GM18519 (cell line): ENCODE measurements around the gene NUAK1.

Source experiments
- ATAC-seq: cut with Tn5 transposase; IDR thresholded peaks from one replicate; pipeline ENCODE4 v1.9.1; 2021; ENCODE audit warnings: mild to moderate bottlenecking, moderate library complexity; ENCODE audit not compliant: unreplicated experiment, low FRiP score

NUAK1 gene

DNA sequence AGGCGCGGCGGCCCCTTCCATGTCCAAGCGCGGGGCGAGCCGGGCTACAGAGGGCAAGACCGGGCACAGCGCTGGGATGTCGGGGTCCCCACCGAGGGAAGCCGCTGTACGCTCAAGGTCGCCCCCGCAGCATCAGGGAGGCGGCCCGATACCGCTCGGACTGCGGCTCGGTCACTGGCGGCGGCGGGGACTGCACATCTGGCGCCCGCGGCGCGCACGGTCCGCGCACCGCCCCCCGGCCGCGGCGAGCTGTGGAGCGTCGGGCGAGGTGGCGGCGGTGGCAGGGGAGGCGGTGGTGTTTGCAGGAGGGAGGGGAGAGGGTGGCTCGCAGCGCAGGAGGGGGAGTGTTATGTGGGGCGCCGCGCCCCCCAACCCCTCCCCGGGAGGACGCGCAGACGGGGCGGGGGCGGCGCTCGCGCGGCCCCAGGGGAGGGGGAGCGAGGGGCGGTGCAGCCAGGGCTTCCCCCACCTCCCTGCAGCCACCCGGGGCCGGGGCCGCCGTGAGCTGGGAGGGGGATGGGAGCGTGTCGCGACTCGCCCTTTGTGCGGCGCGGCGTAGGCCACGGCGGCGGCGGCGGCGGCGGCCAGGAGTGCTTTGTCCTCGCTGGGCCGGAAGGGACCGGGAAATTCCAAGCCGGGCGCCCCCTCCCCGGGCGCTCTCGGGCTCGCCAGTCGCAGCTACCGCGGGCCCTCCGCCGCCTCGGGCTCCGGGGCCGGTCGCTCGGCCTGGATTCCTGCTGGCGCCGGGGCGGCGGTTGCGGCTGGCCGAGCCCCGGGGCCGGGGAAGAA, at the start of gene NUAK1:
Gene NUAK1 (minus strand): TSS at position 322 of the 789 bp plus-strand sequence. CDS start 301 bp downstream, at position 21.
- ATAC-seq, result no peak

DNA sequence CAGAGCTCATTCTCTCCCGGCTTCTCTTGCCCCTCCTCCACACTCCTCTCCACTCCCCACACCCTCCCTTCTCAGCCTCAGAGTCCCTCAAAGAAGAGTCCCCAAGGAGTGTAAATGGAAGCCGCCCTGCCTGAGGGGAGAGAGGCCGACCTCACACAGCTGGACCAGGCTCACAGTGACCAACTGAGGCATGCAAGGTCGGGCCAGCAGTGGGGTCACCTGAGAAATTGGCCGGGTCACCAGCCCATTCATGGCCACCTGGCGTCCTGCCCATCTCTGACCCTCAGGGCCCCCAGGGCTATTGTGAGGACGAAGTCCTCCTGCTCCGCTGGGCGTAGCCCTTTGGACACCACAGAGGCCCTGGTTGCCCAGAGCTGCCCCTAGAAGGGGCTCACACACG, 49.5 kb upstream of the NUAK1 start:
- ATAC-seq, result no peak

DNA sequence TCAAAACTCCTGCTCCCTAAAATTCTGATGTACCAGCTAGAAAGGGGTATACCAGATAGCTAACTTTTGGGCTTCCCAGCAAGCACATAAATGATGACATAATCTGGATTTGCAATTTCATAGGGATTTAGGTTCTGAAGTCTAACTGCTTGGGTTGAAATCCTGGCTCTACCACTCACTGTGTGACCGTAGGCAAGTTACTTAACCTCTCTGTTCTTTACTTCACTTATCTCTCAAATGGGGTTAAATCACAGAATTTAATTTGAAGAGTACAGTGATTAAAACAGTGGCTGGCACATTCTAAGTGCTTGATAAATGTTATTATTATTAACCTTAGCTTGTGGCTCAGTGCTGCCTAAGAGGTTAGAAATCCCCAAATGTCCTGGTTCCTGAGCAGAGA, 49.1 kb upstream of the NUAK1 start:
- no peak for ATAC-seq

DNA sequence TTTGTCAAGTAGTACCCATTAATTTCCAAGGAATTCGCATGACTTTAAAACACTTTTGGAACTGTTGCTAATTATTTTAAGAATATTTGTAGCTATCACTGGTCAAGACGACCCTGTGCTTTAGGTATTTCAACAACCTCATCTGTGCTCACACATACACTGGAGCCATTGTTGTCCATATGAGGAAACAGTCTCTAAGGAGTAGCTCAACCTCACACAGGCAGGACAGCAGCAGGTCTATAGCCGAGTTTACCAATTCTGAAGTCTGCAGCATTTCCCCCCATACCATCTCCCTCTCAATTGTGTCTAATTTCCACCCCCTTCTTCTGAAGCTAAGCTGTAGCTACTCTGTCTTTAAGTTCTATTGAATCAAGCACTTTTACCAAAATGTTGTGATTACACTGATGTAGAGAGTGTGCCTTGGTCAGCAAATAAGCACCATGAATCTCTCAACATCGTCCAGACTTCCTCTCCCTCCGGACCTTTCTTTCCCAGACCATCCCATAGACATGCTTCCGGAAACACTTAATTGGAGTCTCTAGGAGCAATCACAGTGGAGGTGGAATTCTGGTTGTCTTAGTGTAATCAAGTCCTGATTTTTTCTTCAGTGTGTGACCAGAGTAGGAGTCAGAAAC, 48.5 kb upstream of the NUAK1 start:
- no peak for ATAC-seq

DNA sequence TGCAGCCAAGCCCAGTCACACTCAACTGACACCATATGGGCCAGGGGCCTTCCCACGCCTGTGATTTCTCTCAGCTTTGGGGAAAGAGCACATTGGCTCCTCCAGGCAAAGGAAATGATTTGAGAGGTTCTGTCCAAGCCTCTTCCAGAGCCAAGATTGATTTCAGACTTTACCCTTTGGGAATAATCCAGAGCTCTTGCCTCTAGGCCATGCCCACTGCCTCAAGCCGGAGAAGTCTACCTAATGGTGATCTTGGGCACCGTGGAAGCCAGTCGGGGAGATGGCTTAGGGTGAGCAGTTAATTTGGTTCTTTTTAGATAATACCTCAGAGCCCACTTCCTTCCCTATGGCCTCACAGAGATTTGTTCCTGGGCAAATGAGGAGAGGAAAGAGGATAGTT, 45.0 kb upstream of the NUAK1 start:
- no peak for ATAC-seq

- no peak for ATAC-seq
These were observed 42.8 kb upstream of the NUAK1 start for GRCh38 chr12:106181401-106182114.

- no peak for ATAC-seq
These were observed 40.3 kb upstream of the NUAK1 start for GRCh38 chr12:106179086-106179485.

DNA sequence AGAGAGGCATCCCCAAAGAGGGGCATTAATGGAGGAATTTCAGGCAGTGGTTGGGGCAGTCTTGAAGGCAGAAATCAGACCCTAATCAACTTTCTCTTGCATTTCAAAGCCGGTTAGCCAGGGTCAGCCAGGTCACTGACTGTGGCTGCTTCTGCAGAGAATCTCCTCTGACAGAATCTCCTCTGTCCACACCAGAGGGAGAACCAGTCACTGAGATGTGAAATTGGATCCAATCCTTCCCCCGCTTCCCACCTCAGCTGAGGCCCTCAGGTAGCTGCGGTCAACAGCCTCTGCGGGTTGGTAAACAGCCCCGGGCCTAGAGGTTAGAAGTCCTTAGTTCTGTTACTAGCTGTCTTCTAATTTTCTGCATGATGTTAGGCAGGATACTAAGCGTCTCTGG, 39.8 kb upstream of the NUAK1 start:
- no peak for ATAC-seq

GRCh38 chr12:106176560-106176959, 37.8 kb upstream of the NUAK1 start:
- ATAC-seq, result no peak

- no peak for ATAC-seq
These were observed 36.1 kb upstream of the NUAK1 start for GRCh38 chr12:106174876-106175275.

DNA sequence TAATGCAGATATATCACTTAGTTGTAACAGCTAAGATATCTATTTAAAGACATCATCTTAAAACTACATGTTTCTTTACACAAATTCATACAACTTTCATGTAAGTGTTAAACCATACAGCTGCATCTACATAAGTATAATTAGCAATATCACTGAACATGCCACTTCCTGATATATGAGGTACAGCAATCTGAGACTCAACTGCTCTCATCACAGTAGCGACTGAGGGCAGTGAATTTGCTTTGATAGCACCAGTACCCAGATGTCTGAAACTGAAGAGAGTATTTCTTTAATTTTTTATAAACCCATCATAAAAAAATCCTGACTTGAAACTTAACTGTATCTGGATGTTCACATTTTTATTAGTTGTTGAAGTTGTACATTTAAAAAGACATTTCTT, 34.7 kb upstream of the NUAK1 start:
- ATAC-seq, result no peak

DNA sequence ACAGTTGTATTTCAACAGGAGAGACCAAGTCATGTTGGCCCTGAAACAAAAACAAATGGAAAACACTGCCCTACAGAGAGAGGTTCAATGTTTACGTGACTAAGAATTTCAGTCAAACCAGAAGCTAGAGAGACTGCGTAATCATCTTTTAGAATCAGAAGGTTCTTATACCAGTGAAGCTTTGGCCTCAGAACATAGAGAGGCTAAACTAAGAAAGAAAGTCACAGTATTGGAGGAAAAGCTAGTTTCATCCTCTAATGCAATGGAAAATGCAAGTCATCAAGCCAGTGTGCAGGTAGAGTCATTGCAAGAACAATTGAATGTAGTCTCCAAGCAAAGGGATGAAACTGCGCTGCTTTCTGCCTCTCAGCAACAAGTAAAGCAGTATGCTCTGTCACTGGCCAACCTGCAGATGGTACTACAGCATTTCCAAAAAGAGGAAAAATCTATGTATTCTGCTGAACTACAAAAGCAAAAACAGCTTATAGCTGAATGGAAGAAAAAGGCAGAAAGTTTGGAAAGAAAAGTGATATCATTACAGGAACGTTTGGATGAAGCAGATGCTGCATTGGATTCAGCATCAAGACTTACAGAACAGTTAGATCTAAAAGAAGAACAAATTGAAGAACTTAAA, 32.5 kb upstream of the NUAK1 start:
- ATAC-seq, result no peak

DNA sequence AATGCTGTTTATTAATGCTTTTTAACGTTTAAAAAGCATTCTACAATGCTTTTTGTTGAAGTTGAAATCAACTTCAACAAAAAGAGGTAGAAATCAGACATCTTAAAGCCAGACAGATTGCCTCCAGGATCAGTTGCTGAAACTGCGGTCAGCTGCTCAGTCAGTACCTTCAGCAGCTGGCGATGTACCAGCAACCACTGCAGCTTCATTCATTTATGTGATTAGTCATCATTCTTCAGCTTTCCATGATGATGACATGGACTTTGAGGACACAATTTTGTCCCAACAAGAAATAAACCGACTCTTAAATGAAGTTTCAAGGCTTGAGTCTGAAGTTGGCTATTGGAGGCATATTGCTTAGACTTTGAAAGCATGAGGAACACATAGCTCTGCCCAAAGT, 31.5 kb upstream of the NUAK1 start:
- ATAC-seq, result no peak

- no peak for ATAC-seq
These were observed 25.0 kb upstream of the NUAK1 start for GRCh38 chr12:106163712-106164111.

DNA sequence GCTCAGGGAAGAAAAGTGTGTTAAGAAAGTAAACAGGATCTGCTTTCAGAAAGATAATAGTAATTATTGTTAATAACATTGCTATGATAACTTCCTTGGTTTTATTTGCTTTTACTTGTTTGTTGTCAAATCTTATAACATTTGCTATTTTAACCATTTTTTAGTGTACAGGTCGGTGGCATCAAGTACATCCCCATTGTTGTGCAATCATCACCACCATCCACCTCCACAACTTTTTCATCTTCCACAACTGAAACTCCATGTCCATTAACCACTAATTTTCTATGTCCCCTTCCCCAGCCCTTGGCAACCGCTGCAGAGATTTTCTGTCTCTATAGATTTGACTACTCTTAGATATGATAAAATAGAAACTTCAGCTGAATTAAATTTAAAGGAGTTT, 22.7 kb upstream of the NUAK1 start:
- ATAC-seq, result no peak

DNA sequence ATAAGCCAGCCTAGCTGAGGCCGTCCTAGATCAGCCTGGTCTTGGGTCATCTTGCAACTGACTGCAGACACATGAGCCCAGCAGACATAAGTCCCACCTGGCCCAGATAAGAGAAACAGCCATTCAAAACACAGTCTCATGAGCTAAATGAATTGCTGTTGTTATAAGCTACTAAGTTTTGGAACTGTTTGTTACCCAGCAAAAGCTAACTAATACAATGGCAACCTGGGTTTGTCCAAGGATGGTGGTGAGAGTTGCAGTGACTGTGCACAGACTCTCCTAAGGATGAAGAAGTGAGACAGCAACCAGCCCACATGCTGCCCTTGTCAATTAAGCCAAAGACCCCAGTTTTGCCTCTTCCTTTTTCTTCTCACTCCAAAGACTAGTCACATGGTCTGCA, 22.2 kb upstream of the NUAK1 start:
- no peak for ATAC-seq

DNA sequence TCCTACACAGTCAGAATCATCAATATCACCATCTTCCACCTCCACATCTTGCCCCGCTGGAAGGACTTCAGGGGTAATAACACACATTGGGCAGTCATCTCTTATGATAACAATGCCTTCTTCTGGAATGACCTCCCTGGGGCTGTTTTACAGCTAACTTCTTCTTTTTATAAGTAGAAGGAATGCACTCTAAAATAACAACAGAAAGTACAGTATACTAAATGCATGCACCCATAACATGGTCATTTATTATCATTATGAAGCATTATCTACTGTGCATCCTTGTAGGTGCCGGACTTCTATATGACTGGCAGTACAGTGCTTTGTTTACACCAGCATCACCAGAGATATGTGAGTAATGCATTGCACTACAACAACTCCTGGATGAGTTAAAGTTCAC, 19.0 kb upstream of the NUAK1 start:
- ATAC-seq, result no peak

- no peak for ATAC-seq
These were observed 16.1 kb upstream of the NUAK1 start for GRCh38 chr12:106154751-106155273.

- ATAC-seq, result no peak
These were observed 13.6 kb upstream of the NUAK1 start for GRCh38 chr12:106152334-106152733.

- ATAC-seq, result no peak
These were observed 11.8 kb upstream of the NUAK1 start for GRCh38 chr12:106150555-106150954.
